BJ (cell line): ENCODE measurements around the gene ETFA. TPM values are rescaled to one million over a fixed set of nuclear protein-coding genes. Genes with fewer than 3 reads are reported as not detected.
"Not testable (repeated sequence)": the region's sequence is repeated elsewhere in the genome, so short reads cannot be mapped to it uniquely, and the experiment has no call there.

Experiments
- CTCF ChIA-PET: fragments of 350-600 bp; formaldehyde crosslinking; extraction: SDS; loops from one replicate; lab custom pipeline; 2021; ENCODE audit warnings: antibody characterized with exemption, inconsistent platforms; lab: Yijun Ruan, JAX
- POLR2A ChIA-PET: fragments of 300-600 bp; sonication (Branson Sonifier 250); formaldehyde crosslinking; extraction: SDS; loops from one replicate; lab custom pipeline; 2021; ENCODE audit warnings: antibody characterized with exemption; lab: Charles Lee
- DNase-seq: peaks from one replicate; pipeline ENCODE4 v3.0.0-alpha.2; 2011; ENCODE audit warnings: low read depth
- H3K27me3 ChIP-seq: 2 replicates; pipeline ENCODE4 v1.6.0; 2011; ENCODE audit warnings: low read length; ENCODE audit not compliant: control insufficient read depth, insufficient read depth
- H3K36me3 ChIP-seq: 2 replicates; pipeline ENCODE4 v1.5.1; 2011; ENCODE audit warnings: low read length; ENCODE audit not compliant: control insufficient read depth, insufficient read depth
- H3K4me3 ChIP-seq: 2 replicates; pipeline ENCODE4 v1.5.1; 2011; ENCODE audit warnings: low read depth, mild to moderate bottlenecking, control low read depth, low read length
- CTCF ChIP-seq: IDR thresholded peaks from 2 replicates; pipeline ENCODE4 v1.5.1; 2011; ENCODE audit warnings: low read depth, mild to moderate bottlenecking, control low read depth, inconsistent platforms, low read length, moderate library complexity; ENCODE audit not compliant: insufficient read depth
- polyA plus RNA-seq: library from polyadenylated mRNA; depleted of rRNA; stranded (reverse); fragments of >200 nt; gene quantifications from 2 replicates; pipeline ENCODE4 v1.2.3, GENCODE V29; 2011

Gene ETFA
- polyA plus RNA-seq, 1 experiment = 113 TPM

GRCh38 chr15:76303909-76304308 is 7.4 kb downstream of the ETFA start:
- TF ChIP-seq CTCF = no peak
- Histone ChIP-seq H3K27me3 (no peaks in the 10 kb centered on the region), H3K36me3 (no peaks in the 10 kb centered on the region), H3K4me3 (no peak overlapping the region)
- DNase-seq = no peak
- ChIA-PET POLR2A (no interaction called here), CTCF (no interaction called here)

- ChIA-PET POLR2A (no interaction called here), CTCF (interaction anchor here (0.6 kb wide), 1 partner anchor 17 kb away, joined by 3 read pairs; no protein-coding TSS in a partner anchor)
- Histone ChIP-seq H3K36me3 (no peaks in the 10 kb centered on the region), H3K4me3 (no peak overlapping the region), H3K27me3 (no peaks in the 10 kb centered on the region)
- no peak for DNase-seq
- no peak for TF ChIP-seq CTCF
Measured at GRCh38 chr15:76299786-76300185, 11.5 kb downstream of the ETFA start.

GRCh38 chr15:76298986-76299385 is 12.3 kb downstream of the ETFA start:
- H3K36me3 ChIP-seq = no peaks in the 10 kb centered on the region
- CTCF ChIA-PET = no interaction called here
- POLR2A ChIA-PET = no interaction called here
- no peaks in the 10 kb centered on the region for H3K27me3 ChIP-seq
- H3K4me3 ChIP-seq = no peak overlapping the region
- no peak for TF ChIP-seq CTCF
- no peak for DNase-seq

- H3K36me3 ChIP-seq, DNase-seq, H3K4me3 ChIP-seq, POLR2A ChIA-PET, H3K27me3 ChIP-seq: not testable (repeated sequence)
- CTCF ChIA-PET = interaction anchor here (0.7 to 1.0 kb wide), 2 partner anchors 9 to 16 kb away, joined by 3 to 4 read pairs; no protein-coding TSS in a partner anchor
Measured at GRCh38 chr15:76297951-76298350, 13.3 kb downstream of the ETFA start.

- CTCF ChIA-PET = interaction anchor here (0.7 to 1.0 kb wide), 3 partner anchors 8 to 149 kb away, joined by 3 to 4 read pairs (median 3); no protein-coding TSS in a partner anchor
Measured at GRCh38 chr15:76296849-76297248, 14.4 kb downstream of the ETFA start.

GRCh38 chr15:76294463-76294862 is 16.8 kb downstream of the ETFA start:
- H3K36me3 ChIP-seq, H3K4me3 ChIP-seq, POLR2A ChIA-PET, DNase-seq, H3K27me3 ChIP-seq: not testable (repeated sequence)
- CTCF ChIA-PET = interaction anchor here (1.1 to 2.6 kb wide), 2 partner anchors 9 to 36 kb away, joined by 6 to 7 read pairs; no protein-coding TSS in a partner anchor

More at GRCh38 chr15:76296849-76297248, 14.4 kb downstream of the ETFA start:
- TF ChIP-seq CTCF = no peak
- DNase-seq = no peak
- POLR2A ChIA-PET = no interaction called here
- Histone ChIP-seq H3K4me3 (no peak overlapping the region), H3K27me3 (no peaks in the 10 kb centered on the region), H3K36me3 (no peaks in the 10 kb centered on the region)
